Fibroblast of lung (primary cell): ENCODE measurements around the gene IL22RA2.

Experiments used
- CTCF ChIP-seq, 2 donors: IDR thresholded peaks in 1 of 2; conservative IDR thresholded peaks in 1 of 2; 1 replicate in 1 of 2; 2 replicates in 1 of 2; pipeline ENCODE4 v1.5.1; 2011 to 2012; ENCODE audit warnings: low read length in 2 of 2, control low read depth in 1 of 2, inconsistent platforms in 1 of 2, low read depth in 1 of 2, mild to moderate bottlenecking in 1 of 2
- EZH2 ChIP-seq: IDR thresholded peaks from 2 replicates; pipeline ENCODE4 v1.5.1; 2012; ENCODE audit warnings: low read length, control low read depth, mild to moderate bottlenecking; ENCODE audit errors: missing control alignments

GRCh38 chr6:137115658-137116057 is 57.8 kb downstream of the IL22RA2 start:
- no peak for TF ChIP-seq CTCF (conservative IDR thresholded peaks at IDR 0.05 in 1 of 2, IDR thresholded peaks at IDR 0.05 in 1 of 2; ENCODE audit: low read depth in 1 of 2, low read length in 2 of 2)
- TF ChIP-seq EZH2: no peak
